Gastroesophageal sphincter (tissue), 4 donors: ENCODE results near the gene TTLL9. TPM values are rescaled to one million over a fixed set of nuclear protein-coding genes. Genes with fewer than 3 reads are reported as not detected.

ENCODE experiments used
- ATAC-seq: fragments of 150-250 bp; one replicate; pipeline ENCODE4 v1.9.1; 2016; ENCODE audit warnings: mild to moderate bottlenecking, moderate library complexity
- H3K27ac ChIP-seq, 4 donors: fragments of 200-600 bp; sonication (generic) in 3 of 4; 1 replicate in 3 of 4; 2 replicates in 1 of 4; pipeline ENCODE4 v1.5.1; 2016 to 2019
- H3K27me3 ChIP-seq: fragments of 200-600 bp; sonication (generic); one replicate; pipeline ENCODE4 v1.5.1; 2019
- H3K36me3 ChIP-seq, 2 donors: fragments of 200-600 bp; sonication (generic); one replicate each; pipeline ENCODE4 v1.5.1; 2019; ENCODE audit warnings: control low read depth in 1 of 2
- H3K4me1 ChIP-seq, 3 donors: fragments of 200-600 bp; sonication (generic); 1 replicate in 2 of 3; 2 replicates in 1 of 3; pipeline ENCODE4 v1.5.1; 2016 to 2019; ENCODE audit warnings: control low read depth in 2 of 3
- H3K4me3 ChIP-seq, 2 donors: fragments of 200-600 bp; sonication (generic); one replicate each; pipeline ENCODE4 v1.5.1; 2019; ENCODE audit warnings: mild to moderate bottlenecking in 1 of 2, moderate library complexity in 1 of 2
- H3K9me3 ChIP-seq, 3 donors: fragments of 200-600 bp; sonication (generic); one replicate each; pipeline ENCODE4 v1.5.1; 2017 to 2019; ENCODE audit warnings: control low read depth in 2 of 3
- CTCF ChIP-seq, 4 experiments: fragments of 200-600 bp in 2 of 4; fragments of 450-650 bp in 2 of 4; sonication (generic) in 1 of 4; IDR thresholded peaks; one replicate each; pipeline ENCODE4 v1.5.1; 2017 to 2019; ENCODE audit warnings: antibody characterized with exemption in 4 of 4, mild to moderate bottlenecking in 2 of 4, moderate library complexity in 2 of 4
- EP300 ChIP-seq: sonication (generic); formaldehyde crosslinking; IDR thresholded peaks from one replicate; pipeline ENCODE4 v1.6.1; 2017; ENCODE audit warnings: antibody characterized with exemption, mild to moderate bottlenecking
- POLR2A ChIP-seq, 2 donors: fragments of 450-650 bp; IDR thresholded peaks; one replicate each; pipeline ENCODE4 v1.6.1; 2017; ENCODE audit warnings: antibody characterized with exemption in 2 of 2, mild to moderate bottlenecking in 2 of 2, moderate library complexity in 1 of 2
- POLR2AphosphoS5 ChIP-seq: sonication (generic); formaldehyde crosslinking; IDR thresholded peaks from one replicate; pipeline ENCODE4 v1.6.1; 2017; ENCODE audit warnings: antibody characterized with exemption
- WGBS, 2 donors: methylation state at CpG; one replicate each; pipeline ENCODE4 v1.1.5; 2018; ENCODE audit warnings: low coverage in 1 of 2; 5-methylcytosine and 5-hydroxymethylcytosine counted together
- total RNA-seq, 4 donors: library from RNA; depleted of rRNA; stranded (reverse); fragments of >200 nt; gene quantifications; one replicate each; pipeline ENCODE4 v1.1.0, GENCODE V29; 2016

The TTLL9 gene
- total RNA-seq, 4 donors from 2014 or later = 0.47 TPM; not detected in 3

- TF ChIP-seq POLR2A (IDR thresholded peaks at IDR 0.05) (no peak), POLR2AphosphoS5 (no peak), CTCF (IDR thresholded peaks at IDR 0.05) (no peak), EP300 (no peak)
- peaks cover 0 to 32% (median 19%) of the 10 kb centered on the region in 3 donors for H3K4me1 ChIP-seq
- H3K9me3 ChIP-seq = no peaks in the 10 kb centered on the region
- H3K27me3 ChIP-seq = peaks cover 9% of the 10 kb centered on the region
- no peaks in the 10 kb centered on the region for H3K36me3 ChIP-seq
- 70 to 98% methylated on average over 2 to 4 of the region's 12 CpGs for WGBS, 2 donors
- no peak overlapping the region for H3K4me3 ChIP-seq
- ATAC-seq = no peak
- H3K27ac ChIP-seq = no peak overlapping the region
Measured at GRCh38 chr20:31864521-31865400, 5.7 kb upstream of the TTLL9 start.

- WGBS, 2 donors = 20 to 41% methylated on average over 1 to 3 of the region's 3 CpGs
- Histone ChIP-seq H3K27me3 (peaks cover 3% of the 10 kb centered on the region), H3K36me3 (no peaks in the 10 kb centered on the region), H3K9me3 (no peaks in the 10 kb centered on the region), H3K4me1 (peaks cover 0 to 32% (median 10%) of the 10 kb centered on the region in 3 donors), H3K27ac (no peak overlapping the region), H3K4me3 (no peak overlapping the region)
- no peak for ATAC-seq
- TF ChIP-seq EP300 = no peak
- TF ChIP-seq CTCF (IDR thresholded peaks at IDR 0.05) = no peak
- TF ChIP-seq POLR2A (IDR thresholded peaks at IDR 0.05) = no peak
Measured at GRCh38 chr20:31866221-31866620, 4.2 kb upstream of the TTLL9 start.

- peak overlapping the region in 1 of 2 donors; percentile 88 for H3K4me3 ChIP-seq
- no peak overlapping the region for H3K27ac ChIP-seq
- no peaks in the 10 kb centered on the region for H3K9me3 ChIP-seq
- ATAC-seq = no peak
- H3K36me3 ChIP-seq = no peaks in the 10 kb centered on the region
- 85% methylated on average over 4 of the region's 12 CpGs; no CpG with 5 or more reads in 1 of the 2 donors for WGBS, 2 donors
- no peaks in the 10 kb centered on the region for H3K27me3 ChIP-seq
- H3K4me1 ChIP-seq = peaks cover 0 to 24% (median 8%) of the 10 kb centered on the region in 3 donors
- TF ChIP-seq POLR2A (IDR thresholded peaks at IDR 0.05) (no peak), EP300 (no peak), POLR2AphosphoS5 (no peak), CTCF (IDR thresholded peaks at IDR 0.05) (no peak)
Measured at GRCh38 chr20:31868853-31869672, 1.4 kb upstream of the TTLL9 start.

- Histone ChIP-seq H3K27me3 (no peaks in the 10 kb centered on the region), H3K27ac (peak overlapping the region in 3 of 4 donors; percentile 65 to 77 (median 68)), H3K4me1 (peaks cover 0 to 24% (median 8%) of the 10 kb centered on the region in 3 donors), H3K9me3 (no peaks in the 10 kb centered on the region), H3K4me3 (peak overlapping the region; percentile 36 to 88), H3K36me3 (no peaks in the 10 kb centered on the region)
- ATAC-seq = no peak
- TF ChIP-seq POLR2AphosphoS5 (no peak), POLR2A (IDR thresholded peaks at IDR 0.05) (no peak), EP300 (no peak), CTCF (IDR thresholded peaks at IDR 0.05) (no peak)
- no CpG with 5 or more reads among the region's 1 CpG for WGBS, 2 donors
Measured at GRCh38 chr20:31869673-31869941, 827 bp upstream of the TTLL9 start.
